Measurements from ENCODE around the gene AVPR2. TPM values are rescaled to one million over a fixed set of nuclear protein-coding genes. Genes with fewer than 3 reads are reported as not detected.

AVPR2 gene
- total RNA-seq, 1 donor from 2014 or later: 0.48 TPM

DNA sequence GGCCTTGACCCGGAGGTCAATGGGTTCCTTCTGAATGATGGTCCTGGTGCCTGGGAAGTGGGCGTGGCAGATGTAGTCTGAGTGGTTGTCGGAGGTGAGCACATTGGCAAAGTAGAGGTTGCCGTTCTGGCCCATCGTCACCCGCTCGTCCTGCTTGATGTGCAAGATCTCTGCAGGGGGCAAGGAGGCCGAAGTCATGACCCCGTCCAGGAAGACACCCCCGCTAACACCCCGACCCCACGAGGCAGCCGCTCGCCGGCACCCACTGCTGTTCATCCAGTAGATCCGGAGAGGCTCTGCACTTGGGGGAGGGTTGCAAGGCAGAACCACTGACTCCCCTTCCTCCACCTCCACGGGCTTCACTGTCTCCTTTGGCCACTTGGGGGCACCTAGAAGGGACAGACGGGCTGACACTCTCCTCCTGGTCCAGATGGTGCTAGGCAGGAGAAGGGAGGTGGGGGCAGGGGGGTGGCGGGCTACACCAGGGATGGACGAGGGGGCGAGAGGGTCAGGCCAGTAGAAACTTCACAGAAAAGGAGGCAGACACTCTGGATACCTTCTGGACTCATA, 33.6 kb upstream of the AVPR2 start:
- DNase-seq (ENCODE audit: low read depth): no peak

DNA sequence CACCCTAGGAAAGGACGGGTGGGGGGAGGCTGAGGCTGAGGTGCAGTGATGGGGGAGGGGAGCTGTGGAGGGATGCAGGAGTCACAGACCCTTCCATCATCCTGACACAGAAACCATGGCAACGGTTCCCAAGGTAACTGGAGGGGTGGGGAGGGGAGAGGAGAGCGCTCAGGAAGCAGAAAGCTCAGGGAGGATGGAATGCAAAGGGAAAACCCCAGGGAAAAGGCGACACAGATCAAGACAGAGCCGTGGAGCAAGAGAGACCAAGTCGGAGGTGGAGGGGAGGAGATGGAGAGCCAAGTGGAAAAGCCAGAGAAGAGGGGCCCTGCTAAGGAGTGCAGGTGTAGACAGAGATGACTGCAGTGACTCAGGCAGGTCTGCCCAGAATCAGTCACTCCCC, 33.0 kb upstream of the AVPR2 start:
- DNase-seq (ENCODE audit: low read depth): no peak

DNA sequence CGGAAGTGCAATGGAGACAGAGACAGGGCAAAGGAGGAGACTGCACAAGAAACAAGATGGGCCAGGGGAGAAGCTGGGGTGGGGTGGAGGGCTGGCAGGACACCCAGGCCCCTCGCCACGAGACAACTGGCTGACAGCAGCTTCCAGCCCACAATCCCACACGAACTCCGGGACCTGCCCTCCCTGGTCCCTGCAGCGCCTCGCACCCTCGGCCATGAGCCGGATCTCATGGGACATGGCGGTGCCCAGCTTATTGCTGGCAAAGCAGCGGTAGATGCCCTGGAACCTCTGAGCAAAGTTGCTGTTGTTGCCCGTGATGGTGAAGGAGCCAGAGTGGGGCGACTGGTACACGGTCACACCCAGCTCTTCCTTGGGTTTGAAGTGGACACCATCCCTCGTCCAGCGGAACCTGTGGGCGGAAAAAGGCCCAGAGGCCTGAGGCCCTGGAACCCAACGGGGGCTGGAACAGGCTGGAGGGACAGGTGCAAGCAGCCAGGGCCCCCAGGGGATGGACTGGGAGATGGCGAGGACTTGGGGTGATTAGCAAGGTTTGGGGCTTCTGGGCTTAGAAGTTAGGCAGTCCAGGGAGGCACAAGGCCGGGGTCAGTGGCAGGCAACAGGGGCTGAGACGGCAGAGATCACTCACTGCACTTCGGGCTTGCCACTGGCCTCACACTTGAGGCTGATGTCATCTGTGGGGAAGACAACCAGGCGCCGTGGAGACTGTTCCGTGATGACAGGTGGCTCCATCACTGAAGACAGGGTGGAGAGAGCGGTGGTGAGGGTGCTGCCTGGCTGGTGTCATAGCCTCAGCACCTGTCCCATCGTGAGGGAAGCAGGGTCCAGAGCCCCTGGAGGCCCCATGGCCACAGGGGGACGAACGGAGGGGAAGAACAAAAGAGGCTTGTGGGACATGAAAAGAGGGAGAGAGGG, 32.3 kb upstream of the AVPR2 start:
- DNase-seq (ENCODE audit: low read depth): peak; percentile 59

DNA sequence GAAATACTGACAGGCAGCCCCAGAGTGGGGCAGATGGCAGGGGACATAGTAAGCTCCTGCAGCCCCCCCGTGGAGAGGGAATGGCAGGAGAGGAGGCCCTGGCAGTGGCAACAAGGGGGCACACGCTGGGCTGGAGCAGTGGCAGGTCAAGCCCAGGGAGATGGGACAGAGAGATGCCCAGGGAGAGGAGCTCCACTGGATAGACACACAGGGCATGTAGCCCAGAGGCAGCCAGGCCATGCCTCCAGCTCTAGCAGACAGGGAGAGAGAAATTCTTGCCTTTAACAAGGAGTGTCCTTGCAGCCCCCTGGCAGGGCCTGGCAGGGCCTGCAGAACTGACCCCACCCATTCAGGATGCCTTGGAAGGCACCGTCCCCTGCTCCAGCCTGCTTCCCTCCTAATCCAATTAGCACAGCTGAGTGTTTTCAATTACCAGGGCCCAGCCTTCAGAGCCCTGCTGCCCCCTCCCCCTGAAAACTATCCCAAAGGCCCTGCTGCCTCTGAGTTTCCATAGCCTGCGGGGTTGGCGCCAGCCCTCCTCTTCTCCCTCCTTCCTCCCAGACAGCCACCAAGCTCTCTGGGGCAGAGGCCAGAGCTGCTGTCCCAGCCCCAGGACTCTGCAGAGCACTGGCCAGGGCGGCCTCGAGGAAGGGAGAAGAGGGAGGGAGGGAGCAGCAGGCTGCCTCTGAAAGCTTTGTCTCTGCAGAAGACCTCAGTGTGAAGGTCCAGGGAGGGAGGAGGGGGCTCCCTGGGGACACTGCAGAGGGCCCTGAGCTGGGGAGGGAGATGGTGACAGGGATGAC, 31.0 kb upstream of the AVPR2 start:
- no peak for DNase-seq (ENCODE audit: low read depth)

DNA sequence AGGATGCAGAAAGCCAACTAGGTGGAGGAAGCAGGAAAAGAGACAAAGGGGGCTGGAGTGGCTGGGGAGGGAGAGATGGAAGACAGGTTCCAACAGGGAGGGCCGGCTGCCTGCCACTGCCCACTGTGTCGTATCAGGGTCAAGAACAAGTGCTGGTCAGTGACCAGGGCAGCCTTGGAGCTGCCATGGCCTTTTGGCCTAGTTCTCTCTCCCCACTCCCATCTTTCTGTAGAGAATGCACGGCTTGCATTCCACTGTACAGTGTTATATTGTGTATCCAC, 30.4 kb upstream of the AVPR2 start:
- DNase-seq (ENCODE audit: low read depth): no peak

DNA sequence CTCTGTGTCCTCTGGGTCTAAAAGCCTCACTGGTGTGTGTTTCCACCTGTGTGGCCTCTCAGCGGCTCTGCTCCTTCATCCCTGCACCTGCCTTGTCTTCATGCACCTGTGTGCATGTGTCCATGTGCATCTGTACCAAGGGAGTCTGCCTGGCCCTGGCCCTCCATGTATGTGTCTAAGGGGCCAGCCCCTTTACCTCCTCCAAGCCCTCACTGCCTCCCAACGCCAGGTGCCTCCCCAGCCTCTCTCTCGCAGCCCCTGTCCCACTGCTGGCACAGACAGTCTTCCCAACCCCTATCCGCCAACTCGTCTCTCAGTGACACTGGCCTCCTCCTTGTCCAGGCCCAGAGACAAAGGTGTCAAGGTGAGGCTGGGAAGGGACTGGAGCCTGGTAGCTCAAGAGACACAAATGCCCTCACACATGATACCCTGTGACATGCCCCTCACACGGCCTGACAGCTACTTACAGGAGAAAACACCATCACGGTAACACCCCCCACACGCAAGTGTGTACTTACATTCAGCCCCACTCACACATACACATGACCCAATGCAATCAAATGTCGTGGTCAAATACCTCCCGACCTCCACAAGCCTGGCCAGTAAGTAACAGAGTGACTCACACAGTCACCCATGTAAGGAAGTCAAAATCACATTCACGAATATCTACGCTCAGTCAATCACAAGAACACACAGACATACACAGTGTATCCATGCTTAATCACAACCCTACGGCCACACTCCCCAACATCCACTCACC, 29.9 kb upstream of the AVPR2 start:
- DNase-seq (ENCODE audit: low read depth): no peak

DNA sequence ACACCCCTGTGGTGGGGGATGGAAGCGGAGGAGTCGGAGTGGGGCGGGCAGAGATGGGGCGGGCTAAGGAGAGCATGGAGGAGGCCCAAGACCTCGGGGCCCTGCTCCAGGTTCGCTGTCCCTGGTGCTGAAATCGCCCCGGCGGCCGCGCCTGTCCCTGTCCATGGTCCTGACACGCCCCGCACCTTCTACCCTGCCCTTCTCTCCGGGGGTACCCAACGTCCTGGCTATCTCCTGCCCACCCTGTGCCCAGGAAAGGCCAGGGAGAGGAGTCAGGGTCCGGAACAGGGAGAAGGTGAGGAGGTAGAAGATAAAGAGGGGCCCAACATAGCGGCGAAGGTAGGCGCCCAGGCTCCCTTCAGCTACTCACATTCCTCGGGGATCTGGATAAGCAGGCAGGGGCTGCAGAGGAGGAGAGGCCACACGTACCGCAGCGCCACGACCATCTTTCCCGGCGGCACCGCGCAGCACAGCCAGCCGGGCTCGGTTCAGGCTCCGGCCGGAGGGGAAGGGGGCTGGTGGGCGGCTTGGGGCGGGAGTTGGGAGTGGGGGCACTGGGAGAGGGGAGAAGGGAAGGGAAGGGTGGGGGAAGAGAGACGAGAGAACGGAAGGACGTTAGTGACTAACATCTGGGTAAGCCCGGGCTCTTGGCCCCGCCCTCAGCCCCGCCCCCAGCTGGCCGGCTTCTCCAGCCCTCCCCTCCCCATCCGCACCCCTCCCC, 28.9 kb upstream of the AVPR2 start:
- peak; percentile 31 for DNase-seq (ENCODE audit: low read depth)

DNA sequence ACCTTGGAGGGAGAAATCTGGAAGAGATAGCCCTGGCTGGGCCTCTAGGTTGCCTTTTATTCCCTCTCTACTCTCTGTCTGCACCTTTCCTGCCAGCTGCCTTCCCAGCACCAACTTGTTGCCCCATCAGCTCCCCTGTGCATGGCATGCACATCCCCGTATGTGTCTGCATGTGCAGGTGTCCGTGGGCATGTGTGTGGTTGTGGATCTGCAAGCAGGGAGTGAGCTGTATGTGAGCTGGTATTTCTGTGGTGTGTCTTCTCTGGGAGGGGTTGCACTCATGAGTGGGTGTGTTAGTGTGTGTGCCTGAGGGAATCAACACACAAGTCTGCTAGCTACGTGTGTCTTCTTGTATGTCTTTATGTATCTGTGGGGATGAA, 28.4 kb upstream of the AVPR2 start:
- no peak for DNase-seq (ENCODE audit: low read depth)

DNA sequence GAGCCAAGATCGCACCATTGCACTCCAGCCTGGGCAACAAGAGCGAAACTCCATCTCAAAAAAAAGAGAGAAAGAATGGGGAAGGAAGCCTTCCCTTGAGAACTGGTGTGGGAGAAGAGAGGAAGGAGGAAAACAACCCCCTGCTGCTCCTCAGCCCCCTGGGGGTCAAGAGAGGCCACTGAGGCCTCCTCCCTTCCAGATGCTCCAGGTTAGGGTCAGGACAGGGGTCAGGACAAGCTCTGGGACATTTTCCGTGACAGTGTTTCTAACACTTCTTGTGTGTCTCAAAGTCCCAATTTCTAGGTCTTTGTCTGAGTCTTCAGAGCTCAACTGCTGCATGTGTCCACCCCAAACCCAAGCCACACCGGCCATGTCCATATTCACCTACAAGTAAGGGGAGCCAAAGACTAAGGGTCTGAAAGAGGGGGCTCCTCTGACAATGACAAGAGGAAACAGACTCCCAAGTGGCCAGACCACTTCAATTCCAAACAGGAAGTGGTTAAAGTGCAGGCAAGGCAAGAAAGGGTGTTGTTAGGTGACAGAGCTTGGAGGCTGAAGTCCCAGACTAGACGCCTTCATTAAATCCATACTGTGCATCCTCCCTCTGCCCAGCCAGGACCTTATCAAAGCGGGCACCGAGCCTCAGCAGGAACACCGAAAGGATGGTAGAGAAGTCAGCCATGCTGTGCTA, 26.8 kb upstream of the AVPR2 start:
- no peak for DNase-seq (ENCODE audit: low read depth)

DNA sequence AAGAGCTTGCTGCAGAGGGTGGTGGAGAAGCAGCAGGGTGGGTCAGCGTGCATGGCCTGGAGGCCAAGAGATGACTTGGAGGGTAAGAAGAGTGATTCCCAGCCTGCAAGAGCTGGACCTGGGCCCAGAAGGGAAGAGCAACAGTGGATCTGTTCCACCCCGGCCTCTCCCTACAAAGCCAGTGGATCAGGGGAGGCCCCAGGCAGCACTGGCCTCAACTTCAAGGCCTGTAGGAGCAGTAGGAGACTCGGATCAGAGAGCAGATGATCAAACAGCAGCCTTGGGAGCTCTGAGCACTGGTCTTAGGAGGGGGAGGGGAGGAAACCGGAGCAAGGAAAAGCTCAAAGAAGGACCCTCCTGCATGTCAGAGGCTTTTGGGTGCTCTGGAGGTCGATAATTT, 26.1 kb upstream of the AVPR2 start:
- DNase-seq (ENCODE audit: low read depth): no peak

DNA sequence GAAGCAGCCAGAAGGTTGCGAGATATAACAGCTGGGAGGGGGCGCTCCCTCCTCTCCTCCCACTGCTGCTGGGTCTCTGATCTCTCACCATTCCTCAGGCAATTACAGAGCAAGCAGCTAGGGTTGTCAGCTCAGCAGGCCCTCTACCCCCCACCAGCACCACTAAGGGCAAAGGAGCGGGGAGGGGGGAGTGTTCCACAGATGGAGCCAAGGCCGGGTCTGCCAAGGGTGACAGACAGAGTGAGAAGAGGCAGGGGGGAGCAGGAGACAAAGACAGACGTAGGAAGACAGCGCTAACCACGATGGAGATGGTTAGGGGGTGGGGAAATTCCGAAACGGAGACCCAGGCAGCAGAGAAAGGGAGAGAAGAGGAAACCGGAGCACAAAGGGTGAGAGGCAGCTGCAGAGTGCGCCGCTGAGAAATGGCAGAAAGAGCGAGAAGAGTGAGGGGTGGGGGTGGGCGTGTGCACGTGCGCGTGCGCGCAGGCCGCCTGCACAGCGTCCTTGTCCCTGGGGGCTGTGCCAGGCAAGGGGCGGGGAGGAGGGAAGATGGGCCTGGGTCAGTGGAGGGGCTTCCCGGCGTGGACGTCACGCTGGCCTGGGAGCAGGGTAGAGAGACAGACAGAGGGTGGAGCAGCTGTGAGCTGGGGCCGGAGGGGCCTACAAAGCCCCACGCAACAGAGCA, 25.4 kb upstream of the AVPR2 start:
- DNase-seq (ENCODE audit: low read depth): no peak

DNA sequence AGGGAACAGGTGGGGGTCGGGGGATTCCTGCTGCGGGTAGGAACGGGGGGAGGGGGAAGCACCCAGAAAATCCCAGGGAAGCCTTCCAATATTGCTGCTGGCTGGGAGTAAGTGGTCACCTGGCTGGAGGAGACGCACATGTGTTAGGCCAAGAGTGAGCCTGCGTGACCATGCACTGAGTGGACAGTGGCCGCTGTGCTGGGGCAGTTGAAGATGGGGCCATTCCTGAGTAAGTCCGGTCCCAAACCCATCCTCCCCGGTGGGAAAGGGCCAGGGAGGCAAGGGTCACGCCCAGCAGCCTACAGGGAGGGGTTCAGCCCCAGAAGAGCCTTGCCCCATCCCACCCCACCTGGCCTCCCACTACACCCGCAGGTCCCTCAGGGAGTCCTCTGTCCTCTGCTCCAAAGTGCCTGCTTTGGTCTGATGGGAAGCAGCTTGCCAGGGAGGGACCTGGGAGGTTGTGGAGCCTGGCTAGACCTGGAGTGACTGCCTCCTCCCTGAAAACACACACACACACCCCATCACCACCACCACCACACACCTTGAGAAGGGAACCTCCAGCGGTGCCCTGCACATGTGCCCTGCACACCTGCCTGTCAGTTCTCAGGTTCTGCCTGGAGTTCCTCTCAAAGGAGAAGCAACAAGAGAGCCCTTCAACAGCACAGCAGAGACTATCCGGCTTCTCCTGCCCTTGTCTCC, 24.6 kb upstream of the AVPR2 start:
- DNase-seq (ENCODE audit: low read depth): no peak

DNA sequence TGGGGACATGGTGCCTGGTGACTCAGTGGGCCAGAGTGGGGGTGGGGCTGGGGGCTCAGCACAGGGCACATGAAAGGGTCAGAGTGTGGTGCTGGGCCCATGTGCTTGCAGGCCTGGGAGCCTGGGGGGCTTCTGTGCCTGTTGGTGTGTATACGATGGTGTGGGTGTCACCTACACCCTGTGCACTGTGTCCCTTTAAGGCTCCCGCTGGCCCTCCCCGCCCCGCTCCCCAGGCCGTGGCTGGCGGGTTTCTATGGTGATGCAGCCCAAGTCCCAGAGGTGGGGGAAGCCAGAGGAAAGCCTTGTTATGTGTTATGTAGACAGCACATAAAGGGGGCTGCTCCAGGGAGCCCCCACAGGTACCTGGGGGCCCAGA, 24.0 kb upstream of the AVPR2 start:
- no peak for DNase-seq (ENCODE audit: low read depth)

DNA sequence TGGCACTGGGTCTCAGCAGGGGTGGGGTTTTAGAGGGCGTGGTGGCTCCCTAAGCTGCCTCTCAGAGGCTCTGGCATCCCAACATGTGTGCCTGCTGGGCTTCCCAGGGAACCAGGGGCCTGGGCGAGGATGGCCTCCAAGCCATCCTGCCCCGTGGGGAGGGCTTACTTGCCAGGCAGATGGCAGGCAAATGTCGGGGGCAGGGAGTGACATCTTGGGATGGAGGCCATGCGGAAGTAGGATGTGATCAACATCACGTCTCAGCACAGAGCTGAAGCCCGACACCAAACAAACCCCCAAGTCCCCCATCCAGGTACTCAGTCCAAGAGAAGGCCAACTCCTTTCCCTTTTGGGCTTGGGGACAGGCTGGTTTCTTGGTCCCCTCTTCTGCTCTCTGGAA, 23.2 kb upstream of the AVPR2 start:
- DNase-seq (ENCODE audit: low read depth): no peak

DNA sequence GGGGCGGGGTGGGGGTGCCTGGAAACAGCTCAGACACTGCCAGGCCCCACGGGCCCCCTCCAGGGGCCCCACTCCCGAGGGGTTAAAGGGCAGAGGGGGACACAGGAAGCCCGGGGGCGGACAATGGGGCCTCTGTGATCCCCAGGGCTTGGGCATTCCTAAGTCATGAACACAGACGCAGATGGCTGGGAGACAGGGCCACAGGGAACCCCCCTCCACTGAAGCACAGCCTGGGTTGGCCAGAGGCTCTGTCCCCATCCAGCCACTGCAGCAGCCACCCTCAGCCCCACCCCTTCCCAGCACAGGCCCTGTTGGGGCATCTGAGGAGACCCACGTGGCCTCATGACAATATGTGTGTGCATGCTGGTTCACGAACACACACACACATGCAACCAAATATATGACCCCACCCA, 22.4 kb upstream of the AVPR2 start:
- no peak for DNase-seq (ENCODE audit: low read depth)

DNA sequence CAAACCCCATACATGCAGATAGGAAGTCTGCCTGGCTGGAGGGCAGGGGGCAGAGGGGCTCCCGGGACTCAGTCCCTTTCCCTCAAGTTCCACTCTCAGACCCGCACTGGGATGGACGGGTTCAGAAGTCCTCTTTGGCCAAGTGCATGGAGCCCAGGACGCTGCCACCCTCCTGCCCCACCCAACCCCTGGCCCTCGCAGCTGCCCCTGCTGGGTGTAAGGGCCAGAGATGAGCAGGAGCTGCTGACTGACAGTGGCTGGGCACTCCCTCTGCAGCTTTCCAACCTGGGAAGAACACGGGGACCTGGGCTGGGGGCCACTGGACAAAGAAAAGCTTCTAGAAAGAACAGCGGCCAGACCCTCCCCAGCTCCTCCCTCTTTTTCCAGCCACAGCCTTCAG, 21.9 kb upstream of the AVPR2 start:
- no peak for DNase-seq (ENCODE audit: low read depth)

DNA sequence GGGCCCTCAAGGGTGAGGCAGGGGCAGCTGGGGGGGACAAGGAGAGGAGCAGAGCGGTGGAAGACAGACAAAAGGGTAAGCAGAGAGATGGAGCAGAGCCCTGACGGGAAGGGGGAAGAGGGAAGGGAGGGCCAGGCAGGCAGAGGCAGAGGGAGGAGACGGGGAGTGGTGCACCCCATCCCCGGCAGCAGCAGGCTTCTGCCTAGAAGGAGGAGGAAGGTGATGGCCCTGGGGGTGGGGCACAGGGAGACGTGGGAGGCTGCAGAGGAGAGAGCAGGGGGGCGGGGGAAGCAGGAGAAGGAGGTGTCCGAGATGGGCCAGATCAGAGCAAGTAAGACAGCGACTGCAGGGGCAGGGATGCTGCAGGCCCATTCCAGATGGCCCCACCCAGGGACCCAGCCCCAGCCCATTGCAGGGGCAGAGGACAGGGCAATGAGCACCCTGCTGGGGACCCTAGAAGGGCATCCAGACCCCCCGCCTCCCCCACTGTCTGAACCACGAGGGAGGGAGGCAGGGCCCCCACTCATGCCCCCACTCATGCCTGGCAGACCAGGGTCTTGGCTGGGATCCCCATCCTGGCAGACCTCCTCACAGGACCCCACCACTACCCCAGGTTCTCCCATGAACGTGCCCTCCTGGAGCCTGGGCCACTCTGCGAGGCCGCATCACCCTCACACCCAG, 21.2 kb upstream of the AVPR2 start:
- DNase-seq (ENCODE audit: low read depth): no peak

DNA sequence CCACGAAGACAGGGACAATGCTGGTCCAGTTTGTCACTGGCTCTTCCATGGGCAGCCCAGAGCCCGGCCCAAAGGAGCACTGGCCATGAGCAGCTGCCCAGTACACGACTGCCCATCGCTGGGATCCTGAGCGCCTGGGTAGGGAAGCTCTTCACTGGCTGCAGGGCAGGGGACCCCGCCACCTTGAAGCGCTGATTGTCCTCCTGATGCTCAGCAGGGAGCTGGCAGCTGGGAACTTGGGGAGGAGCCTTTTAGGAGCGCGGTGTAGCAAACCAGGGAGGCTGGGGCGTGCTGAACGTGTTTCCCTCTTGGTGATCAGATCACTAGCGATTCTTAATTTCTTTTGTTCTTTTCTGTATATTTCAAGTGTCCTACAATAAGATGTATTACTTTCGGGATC, 20.3 kb upstream of the AVPR2 start:
- DNase-seq (ENCODE audit: low read depth): no peak

DNA sequence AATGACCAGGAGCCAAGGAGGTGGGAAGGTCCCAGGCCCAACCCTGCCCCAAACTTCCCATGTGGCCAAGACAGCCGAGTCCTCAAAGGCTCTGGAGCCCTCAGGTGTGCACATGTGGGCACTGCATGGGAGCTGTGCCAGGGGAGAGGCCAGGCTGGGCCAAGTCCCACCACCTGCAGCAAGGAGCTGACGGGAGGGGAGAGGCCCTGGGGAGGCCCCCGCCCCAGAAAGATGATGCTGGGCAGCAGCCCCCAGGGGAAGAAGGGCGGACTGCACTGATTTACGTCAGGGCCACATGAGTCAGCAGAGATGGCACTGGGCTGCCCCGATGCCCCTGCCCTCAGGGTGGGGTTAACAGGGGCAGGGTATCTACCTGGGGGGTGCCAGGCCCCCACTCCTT, 19.9 kb upstream of the AVPR2 start:
- DNase-seq (ENCODE audit: low read depth): no peak

All from myocyte (in vitro differentiated cells).